CD4-positive, alpha-beta T cell treated with Interleukin-4 for 4 hours (primary cell): Measurements from ENCODE around the gene SPEF1.
"Not testable (repeated sequence)": the region's sequence is repeated elsewhere in the genome, so short reads cannot be mapped to it uniquely, and the experiment has no call there.

ENCODE experiments used
- DNase-seq: peaks from one replicate; pipeline ENCODE4 v3.0.0-alpha.2; 2020

SPEF1 gene, protein sequence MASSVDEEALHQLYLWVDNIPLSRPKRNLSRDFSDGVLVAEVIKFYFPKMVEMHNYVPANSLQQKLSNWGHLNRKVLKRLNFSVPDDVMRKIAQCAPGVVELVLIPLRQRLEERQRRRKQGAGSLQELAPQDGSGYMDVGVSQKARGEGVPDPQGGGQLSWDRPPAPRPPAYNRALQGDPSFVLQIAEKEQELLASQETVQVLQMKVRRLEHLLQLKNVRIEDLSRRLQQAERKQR

DNA sequence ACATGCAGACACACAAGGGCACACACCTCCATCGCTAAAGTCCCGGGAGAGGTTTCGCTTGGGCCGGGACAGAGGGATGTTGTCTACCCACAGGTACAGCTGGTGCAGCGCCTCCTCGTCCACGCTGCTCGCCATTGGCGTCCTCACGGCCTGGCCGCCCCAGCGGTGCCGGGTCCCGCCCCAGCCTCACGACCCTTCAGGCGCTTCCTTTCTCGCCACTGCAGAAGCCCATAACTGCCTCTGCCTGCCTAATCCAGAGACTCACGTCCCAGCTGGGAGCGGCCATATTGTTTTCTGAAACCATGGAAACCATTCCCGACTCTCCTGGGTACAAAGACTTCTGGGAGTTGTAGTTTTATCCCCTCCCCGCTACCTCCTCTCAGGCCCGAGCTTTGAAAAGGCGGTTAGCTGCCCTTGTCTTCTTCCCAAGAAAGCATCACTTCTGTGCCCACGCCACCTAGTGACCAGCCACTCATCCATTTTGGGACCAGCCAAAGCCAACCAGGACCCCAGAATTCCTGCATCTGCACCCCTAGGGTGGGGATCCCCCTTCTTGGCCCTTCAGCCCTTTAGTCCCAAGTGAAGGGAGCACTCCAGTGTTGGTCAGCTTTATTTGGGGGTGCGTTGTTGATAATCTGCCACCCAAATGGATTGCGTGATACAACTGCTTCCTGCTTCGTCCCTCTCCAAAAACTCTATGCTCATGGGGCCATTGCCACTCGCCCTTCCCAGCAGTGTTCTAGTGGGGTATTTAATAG lies at the start of gene SPEF1:
TSS of gene SPEF1 (minus strand) at position 296 of the 758 bp plus-strand sequence. CDS start at position 135, 161 bp downstream.
- DNase-seq: peak; percentile 71

DNA sequence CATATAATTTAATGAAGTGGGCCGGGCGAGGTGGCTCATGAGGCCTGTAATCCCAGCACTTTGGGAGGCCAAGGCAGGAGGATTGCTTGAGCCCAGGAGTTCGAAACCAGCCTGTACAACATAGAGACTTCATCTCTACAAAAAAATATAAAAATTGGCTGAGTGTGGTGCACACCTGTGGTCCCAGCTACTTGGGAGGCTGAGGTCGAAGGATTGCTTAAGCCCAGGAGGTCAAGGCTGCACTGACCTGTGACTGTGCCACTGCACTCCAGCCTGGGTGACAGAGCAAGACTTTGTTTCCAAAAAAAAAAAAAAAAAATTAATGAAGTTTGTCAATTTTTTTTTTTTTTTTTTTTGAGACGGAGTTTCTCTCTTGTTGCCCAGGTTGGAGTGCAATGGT lies 48.6 kb upstream of the SPEF1 start:
- not testable (repeated sequence) for DNase-seq

DNA sequence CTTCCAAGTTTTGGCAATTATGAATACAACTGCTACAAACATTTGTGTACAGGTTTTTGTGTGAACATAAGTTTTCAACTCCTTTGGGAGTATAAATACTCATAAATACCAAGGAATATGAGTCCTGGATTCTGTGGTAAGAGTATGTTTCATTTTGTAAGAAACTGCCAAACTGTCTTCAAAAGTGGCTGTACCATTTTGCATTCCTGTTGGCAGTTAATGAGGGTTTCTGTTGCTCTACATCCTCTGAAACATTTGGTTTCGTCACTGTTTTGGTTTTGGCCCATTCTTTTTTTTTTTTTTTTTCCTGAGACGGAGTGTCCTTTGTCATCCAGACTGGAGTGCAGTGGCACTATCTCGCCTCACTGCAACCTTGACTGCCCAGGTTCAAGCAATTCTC lies 47.5 kb upstream of the SPEF1 start:
- DNase-seq: no peak

DNA sequence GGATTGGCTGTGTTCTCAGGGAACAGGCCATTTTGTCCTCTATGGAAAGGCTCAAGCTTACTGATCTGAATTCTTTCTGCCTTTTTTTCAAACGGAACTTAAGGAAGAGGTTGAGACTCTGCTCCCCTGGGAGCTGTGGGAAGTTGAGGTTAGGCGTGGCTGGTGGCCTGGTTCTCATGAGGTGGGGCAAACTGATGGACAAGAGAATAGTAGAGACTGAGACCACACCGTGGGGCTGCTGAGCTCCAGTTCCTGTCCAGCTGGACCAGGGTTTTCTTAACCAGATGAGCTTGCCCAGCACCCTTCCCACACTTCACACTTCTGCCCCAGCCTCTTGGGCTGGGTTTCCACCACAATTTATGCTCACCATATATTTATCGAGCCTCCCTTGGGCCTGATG lies 45.2 kb upstream of the SPEF1 start:
- no peak for DNase-seq

DNA sequence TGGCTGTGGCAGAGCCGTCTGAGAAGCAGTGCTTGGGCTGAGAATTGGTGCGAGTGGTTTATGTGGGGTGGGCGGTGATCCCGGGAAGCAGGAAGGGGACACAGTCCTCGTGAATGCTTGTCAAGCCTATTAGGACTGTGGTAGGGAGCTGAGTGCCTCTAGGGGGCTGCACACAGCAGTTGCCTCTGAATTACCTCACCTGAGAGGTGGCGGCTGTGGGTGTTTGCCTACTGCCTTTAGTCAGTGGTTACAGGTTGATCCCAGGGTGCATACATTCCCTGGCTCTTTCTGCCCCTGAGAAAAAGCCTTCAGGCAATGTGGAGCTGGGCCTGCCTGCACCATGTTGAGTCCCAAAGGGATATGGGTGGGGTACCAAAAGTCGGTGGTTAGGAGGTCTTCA lies 44.3 kb upstream of the SPEF1 start:
- DNase-seq: no peak

DNA sequence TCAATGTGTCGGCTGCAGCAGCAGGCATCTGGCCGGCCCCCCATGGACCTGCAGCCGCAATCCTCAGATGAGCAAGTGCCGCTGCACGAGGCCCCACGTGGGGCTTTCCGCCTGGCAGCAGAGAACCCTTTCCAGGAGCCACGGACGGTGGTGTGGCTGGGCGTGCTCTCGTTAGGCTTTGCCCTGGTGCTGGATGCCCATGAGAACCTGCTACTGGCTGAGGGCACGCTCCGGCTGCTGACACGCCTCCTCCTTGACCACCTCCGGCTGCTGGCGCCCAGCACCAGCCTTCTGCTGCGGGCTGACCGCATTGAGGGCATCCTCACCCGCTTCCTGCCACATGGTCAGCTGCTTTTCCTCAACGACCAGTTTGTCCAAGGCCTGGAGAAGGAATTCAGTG lies 42.6 kb upstream of the SPEF1 start:
- no peak for DNase-seq

DNA sequence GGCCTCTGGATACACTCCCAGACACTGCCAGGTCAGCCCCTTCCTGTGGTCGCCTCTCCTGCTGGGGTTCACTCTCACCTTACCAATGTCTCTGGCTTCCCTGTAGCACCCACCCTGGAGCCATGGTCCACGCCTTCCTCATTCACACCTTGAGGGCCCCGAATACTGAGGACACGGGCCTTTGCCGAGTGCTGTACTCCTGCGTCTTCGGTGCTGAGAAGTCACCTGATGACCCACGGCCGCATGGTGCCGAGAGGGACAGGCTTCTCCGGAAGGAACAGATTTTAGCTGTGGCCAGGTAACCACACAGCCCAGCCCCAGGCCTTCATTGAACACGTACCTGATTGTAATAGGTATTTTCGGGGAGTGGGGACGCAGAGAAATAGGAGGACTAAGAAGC lies 40.7 kb upstream of the SPEF1 start:
- DNase-seq: no peak

DNA sequence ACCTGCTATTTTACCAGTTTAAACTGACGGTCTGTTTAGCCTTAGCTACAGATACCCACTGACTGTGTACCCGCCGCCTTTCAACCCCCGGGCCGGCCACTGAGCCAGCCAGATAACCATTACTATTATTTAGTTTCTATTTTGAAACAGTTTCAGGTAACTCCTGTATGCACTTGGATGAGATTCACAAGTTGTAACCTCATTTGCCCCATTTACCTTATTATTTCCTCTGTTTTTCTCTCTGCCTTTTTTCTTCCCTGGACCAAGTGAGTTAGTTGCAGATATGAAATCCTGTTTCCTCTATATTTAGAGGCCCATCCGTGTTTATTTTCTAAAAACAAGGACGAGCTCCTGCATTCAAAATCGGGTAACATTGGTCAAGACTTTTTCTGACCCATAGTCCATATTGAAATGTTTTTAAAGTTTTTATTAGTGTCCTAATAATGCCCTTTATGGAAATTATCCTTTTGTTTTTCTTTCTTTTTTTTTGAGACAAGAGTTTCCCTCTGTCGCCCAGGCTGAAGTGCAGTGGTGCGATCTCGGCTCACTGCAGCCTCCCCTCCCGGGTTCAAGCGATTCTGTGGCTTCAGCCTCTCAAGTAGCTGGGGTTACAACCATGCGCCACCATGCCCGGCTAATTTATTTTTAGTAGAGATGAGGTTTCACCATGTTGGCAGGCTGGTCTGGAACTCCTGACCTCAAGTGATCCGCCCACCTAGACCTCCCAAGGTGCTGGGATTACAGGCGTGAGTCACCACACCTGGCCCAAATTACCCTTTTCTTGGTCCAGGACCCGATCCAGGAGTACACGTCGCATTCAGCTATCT lies 39.9 kb upstream of the SPEF1 start:
- no peak for DNase-seq

DNA sequence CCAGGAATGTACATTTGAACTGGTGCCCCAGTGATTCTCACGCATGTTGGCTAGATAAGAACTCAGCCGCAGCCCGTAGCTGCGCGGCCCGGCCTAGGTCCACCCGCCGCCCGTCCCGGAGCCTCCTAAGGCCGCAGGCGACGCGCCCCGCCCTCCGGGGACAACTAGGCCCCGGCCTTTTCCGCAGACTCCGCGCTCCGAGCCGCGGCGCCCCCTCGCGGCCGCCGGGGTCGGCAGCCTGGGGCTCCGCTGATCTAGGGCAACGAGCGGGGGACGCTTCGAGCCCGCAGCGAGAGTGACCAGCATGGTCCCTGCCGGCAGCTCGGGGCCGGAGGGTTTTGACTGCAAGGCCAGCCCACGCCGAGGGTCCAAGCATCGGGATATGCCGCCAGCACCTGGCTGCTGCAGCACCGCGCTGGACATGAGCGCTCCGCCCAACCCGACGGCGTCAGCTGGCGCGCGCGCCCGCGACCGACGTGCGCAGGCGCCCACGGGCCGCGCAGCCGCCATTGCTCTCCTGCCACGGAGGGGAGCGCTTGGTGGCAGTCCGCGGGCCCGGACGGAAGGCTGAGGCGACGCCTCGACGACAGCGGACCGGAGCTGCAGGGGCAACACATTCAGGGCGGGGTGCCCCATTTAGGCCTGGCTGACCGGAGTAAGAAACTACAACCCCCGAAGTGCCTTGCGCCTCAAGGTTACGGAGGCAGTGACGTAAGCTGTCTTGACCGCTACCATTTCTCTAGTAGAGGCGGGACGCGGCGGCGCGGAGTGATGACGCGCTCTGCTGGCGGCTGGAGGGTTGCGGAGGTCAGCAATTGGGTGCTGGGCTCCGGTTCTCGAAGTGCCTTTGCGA lies 39.0 kb upstream of the SPEF1 start, which contains the start of gene AP5S1:
TSS of gene AP5S1 (plus strand) at position 500 of the 853 bp plus-strand sequence. CDS start 1,571 bp downstream, outside the sequence.
- peak; percentile 91 for DNase-seq

DNA sequence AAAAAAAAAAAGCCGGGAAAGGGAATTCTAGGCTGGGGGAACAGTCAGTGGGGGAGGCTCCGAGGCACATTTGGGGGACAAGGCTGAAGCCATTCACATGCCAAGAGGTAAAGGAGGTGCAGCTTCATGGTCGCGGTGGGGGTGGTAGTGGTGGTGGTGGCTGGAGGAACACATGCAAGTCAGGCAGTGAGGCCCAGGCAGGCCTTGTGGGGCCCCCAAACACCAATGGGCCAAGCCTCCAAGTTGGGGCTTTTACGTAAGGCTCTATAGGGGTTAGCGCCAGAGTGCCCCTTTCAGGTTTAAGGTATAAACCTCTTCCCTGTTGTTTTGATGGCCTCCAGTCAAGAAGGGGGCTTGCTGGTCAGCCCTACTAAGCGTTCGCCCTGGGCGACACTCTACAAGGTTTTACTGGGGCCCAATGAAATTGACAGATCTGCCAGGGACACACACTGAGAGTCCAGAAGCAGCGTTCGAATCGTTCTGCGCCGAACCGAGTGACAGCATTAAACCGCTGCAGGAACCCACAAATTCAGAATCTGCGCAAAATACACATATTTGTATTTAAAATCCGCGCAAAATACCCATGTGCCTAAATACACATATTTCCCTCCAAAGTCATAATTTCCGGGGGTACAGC lies 38.3 kb upstream of the SPEF1 start:
- DNase-seq: no peak

DNA sequence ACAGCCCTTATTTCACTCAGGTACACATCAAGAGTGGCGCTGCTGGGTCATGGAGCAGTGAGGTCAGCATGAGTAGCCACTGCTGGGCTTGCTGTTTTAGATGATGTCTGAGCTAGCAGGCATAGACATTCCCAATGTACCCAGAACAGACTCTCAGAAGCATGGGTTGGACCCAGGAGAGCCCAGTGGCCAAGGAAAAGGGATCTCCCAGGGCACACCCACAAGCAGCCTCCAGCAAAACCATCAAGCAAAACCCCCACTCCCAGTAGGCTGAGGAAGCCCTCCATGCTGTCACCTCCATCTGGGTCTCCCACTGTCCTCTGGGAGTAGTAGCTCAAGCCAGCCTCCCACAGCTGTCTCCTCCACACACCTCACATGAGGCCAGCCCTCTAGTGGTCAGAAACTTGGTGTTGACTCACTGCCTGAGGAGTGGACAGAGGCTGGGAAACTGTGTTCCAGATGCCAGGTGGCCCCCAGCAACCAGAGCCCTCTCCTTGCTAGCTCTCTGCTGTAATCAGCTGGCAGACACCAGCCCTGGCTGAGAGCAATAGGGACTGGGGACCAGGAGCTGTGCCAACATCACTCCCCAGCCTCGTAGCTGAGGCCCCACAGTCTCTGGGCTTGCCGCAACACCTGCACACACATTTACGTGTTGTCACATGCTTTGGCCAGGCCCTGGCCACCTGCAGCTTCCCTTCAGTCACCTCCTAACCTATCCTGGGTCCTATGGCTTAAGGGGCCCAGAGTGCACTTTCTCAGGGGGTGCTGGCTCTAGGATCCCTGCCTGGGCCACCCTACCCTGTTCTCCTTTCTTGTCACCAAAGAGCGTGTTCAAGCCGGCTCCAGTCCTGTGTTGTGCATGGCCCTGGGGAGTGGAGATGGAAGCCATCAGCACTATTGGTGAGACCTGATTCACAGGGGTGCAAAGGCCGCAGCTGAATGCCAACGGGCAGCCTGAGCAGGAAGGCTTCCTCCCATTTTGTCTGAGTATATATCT lies 37.2 kb upstream of the SPEF1 start:
- DNase-seq: peak; percentile 24

DNA sequence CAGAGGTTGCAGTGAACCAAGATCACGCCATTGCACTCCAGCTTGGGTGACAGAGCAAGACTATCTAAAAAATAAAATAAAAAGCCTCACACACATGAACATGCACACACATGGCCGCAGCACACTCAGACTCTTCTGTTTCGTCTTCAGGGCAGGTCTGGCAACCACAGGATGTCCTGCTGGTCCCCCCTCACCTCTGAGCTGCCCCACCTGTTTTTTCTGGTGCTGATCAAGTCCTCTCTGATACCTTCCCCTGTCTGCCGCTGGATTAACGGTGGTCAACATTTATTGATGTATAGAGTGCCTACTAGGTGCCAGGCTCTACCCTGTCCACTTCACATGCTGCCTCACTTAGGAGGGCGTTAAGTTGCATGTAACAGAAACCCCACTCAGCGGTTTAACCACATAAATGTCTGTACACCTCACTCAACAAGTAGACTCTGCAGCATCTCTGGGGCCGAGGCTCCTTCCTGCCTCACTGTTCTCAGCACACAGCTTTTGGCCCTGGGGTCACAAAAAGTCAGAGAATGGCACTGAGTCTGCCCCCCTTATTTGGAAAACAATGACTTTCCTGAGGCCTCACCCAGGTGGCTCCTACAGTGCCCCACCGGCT lies 34.6 kb upstream of the SPEF1 start:
- peak; percentile 65 for DNase-seq

DNA sequence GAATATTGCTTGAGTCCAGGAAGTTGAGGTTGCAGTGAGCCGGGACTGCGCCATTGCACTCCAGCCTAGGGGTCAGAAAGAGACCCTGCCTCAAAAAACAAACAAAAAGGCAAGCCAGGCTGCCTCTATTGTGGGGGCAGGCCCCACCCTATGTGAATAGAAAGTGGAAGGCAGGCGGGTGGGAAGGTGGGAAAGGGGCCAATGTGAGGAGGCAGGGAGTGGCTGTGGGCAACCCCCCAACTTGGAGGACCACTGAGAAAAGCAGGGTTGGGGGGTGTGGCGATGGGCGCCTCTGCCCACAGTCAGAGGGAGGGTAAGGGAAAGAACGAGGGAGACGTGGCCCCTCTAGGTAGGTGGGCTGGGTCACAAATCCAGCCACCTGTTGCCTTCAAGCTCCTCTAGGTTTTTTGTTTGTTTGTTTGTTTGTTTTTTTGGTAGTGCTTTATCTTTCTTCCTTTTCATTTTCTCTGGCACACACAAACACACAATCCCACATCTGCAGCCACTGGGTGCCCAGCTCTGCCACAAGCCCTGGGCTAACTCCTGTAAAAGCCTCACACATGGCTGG lies 33.8 kb upstream of the SPEF1 start:
- no peak for DNase-seq

DNA sequence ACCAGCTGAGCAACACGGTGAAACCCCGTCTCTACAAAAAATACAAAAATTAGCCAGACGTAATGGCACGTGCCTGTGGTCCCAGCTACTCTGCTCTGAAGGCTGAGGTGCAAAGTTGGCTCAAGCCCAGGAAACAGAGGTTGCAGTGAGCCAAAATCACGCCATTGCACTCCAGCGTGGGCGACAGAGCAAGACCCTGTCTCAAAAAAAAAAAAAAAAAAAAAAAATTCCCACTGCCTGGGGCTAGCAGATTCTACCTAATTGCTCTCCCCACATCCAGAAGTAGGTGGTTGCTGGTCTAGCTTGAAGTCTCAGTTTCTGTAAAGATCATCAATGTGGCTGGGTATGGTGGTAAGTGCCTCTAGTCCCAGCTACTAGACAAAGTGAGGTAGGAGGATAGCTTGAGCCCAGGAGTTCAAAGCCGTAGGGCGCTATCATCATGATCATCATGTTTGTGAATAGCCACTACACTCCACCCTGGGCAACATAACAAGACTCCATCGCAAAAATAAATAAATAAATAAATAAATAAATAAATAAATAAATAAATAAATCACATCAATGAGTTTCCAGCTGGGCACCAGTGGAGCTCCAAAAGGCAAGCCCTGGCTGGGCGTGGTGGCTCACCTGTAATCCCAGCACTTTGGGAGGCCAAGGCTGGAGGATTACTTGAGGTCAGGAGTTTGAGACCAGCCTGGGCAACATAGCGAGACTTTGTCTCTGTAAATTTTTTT lies 32.8 kb upstream of the SPEF1 start:
- peak; percentile 26 for DNase-seq

DNA sequence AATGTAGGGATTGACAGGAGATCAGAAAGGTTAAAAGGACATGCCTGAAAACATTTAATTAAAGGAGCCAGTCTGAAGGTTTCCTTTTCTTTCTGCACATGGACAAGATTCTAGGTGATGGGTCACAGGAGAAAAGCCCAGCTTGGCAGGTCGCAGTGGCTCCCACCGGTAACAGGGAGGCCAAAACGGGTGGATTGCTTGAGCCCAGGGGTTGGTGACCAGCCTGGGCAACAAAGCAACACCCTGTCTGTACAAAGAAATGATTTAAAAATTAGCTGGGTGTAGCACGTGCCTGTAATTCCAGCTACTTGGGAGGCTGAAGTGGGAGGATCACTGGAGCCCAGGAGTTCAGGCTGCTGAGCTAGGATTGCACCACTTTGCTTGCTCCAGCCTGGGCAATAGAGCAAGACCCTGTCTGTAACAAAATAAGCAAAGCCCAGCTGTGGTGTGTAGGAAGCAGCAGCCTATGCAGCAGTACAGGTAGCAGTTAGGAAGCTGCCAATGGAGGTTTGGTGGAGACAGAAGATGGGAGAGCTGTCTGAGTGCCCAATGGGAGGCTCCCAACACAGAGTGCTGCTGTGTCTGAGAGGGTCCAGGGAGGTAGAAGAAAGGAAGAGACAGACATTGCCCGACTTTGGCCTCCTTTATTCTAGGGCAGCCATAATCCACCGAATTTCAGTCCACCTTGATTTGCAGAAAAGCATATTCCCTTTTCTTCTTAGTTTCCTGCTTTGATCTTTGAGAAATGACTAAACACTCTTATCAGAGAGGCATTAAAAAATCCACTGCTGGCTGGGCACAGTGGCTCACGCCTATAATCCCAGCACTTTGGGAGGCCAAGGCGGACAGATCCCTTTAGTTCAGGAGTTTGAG lies 32.0 kb upstream of the SPEF1 start:
- no peak for DNase-seq

DNA sequence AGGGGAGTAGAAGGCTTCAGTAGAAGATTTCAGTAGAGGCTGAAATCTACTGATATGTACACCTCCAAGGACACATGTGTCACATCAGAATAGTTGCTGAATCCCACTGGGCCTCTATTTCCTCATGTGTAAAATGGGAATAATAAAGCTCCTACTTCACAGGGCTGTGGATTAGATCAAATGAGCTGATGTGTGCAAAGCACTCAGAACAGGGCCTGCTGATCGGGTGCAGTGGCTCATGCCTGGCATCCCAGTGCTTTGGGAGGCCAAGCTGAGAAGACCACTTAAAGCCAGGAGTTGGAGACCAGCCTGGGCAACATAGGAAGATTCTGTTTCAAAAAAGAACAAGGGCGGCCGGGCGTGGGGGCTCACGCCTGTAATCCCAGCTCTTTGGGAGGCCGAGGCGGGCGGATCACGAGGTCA lies 31.0 kb upstream of the SPEF1 start:
- DNase-seq: no peak

DNA sequence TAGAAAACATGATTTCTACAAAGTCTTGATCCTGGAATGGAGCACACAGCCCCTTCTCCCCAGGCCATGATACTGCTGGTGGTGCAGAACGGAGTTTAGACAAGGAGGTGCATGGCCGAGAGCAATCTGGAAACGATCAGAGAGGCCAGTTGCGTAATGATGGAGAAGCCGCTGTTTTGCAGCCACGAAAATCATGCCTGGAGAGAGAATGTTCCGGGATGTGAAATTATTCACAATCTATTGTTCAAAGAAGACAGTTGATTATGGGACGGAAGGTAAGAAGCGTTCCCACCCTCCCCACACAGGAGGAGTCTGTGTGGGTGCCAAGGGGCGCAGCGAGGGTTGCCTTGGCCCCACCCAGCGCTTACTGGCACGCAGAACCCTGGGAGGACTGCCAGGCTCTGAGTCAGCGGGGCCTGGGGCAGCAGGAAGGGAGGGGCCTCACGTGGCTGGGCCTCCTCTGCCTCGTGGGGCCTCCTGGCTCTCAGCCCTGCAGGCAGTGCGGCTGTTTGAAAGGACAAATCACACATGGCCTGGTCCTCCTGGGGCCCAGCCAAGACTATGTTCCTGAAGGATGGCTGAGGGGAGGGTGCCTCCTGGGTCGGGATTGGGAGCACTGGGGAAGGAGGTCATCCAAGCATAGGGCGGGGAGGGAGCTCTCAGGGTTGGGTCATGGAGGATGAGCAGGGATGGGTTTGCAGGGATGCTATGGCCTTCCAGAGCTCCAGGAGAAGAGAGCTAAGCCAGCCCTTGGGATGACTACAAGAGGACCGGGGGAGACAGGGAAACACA lies 30.4 kb upstream of the SPEF1 start:
- DNase-seq: peak; percentile 96
